CD4-positive, alpha-beta T cell treated with Interferon gamma for 1 hour (primary cell): ENCODE data around the gene FCHSD2.
"Not testable (repeated sequence)": the region's sequence is repeated elsewhere in the genome, so short reads cannot be mapped to it uniquely, and the experiment has no call there.

Experiments
- DNase-seq: peaks from one replicate; pipeline ENCODE4 v3.0.0-alpha.2; 2020

The FCHSD2 gene

DNA sequence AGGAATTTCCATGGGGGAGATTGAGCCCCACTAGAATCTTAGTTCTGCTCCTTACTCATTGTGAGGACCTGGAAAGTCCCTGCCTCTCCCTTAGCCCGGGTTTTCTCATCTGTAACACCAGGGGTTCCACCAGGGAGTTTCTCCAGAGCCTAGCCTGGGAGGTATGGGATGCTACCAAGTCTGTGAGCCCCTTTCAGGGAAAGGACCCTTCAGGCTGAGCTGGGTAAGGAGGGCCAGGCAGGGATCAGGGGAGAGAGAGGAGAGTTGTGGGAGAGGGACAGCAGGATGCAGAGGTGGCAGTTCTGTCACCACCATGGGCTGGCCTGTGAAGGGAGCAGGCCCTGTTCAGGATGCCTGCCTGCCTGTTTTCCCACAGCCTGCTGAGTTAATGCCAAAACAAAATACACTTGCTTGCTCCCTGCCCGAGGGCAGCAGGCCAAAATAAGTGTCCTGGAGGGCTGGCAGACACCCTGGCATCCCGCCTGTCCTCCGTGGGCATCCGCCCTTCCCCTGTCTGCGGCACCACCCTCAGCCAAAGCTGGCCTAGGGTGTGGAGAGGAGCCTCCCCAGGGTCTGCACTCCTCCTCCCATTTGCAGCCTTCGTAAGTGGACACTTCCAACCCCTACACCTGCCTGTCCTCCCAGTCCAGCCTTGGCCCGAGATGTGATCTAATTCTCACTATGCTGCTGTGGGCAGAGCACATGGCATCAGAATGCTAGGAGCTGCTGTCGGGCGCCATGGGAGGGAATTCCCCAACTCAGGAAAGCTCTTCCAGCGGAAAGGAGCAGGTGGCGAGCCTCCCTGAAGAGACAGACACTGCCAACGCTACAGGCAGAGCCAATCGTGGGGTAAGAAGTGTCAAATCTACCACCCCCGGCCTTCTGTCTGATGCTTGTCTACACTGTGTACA, 5.9 kb upstream of the FCHSD2 start:
- DNase-seq: no peak

DNA sequence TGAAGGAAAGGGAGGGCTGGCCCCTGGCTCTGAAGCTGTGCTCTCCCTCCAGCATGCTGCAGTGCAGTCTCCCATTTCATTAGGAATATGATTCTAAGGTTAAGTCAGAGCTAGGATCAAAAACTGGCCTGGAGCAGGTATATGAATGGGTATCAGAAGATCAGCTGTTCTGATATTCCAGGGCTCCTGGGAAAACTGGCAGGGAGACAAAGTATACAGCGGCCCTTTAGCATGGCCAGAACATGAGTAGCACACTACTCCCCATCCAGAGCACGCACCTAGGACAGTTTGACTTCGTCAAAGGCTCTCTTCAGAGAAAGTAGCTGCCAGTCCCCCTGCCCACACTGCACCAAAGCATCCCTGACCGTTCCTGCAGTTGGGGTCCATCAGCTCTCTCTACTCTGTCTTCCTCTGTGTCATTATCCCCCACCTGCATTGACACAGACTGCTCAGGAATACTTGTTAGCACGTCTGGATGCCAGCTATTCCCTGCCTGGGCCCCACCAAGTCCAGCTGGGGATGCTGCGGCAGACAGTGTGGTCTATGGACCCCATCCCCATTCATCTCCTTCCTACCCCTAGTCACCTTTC, 4.0 kb upstream of the FCHSD2 start:
- no peak for DNase-seq

DNA sequence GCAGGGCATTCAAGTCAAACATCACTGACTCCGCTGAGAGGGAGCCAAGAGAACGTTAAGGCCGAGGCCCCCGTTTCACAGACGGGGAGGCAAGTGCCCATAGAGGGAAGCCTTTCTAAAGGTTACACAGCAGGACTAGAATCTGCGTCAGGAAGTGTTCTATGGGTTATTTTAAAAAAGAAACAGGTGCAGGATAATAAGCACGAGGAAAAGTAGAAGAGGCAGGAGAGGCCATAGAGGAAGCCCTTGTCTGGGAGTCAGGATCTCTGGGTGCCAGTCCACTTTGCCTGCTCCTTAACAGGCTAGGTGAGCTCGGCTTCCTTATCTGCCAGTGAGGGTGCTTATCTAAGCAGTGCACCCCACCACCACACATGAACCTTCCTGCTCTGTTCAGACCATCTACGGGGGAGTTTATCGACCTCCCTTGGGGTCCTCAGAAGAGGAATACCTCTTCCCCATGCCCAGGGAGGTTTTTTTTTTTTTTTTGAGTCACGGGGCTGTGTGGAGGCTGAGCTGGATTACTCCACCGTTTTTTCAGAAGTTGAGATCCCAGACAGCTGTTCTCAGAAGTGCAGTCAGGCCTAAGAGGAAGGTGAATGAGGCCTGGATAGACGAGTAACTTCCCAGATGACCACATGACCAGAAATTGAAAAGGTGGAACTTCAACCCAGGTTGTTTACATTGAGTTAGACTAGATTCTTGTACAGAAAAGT, 1.2 kb upstream of the FCHSD2 start:
- no peak for DNase-seq

DNA sequence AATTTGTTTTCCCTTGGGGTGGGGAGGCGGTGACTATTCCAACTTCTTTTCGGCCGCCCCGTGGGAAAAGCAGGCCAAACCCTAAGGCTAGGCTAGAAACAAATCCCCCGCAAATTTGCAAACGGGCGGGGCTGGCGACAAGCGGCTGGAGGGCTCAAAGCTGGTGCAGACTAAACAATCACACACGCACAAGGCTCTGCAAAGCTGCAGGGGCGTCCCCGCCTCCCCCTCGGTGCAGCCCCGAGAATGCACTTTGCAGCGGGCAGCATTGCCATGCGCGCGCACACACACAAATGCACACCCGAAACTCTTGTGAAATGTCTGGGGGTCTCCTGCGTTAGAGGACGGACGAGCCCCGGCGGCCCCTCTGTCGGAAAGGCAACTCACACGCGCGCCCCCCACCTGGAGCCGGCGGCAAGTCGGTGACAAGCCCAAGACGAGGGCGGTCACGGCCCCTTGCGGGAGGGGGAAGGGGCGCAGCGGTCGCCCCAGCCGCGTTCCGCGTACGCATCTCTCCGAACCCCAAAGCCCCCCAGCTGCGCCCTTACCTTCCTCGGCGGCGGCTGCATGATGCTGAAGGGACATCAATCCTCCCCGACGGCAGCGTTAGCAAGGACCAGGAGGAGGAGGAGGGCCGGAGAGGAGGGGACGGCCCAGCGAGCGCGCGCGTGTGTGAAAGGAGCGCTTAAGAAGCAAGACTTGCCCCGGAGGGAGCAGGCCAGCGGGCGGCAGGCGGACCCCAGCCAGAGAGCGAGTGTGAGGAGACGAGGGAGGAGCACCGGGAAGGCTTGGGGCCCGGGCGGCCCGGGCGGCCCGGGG, 600 bp downstream of the FCHSD2 start:
- peak; percentile 61 for DNase-seq

DNA sequence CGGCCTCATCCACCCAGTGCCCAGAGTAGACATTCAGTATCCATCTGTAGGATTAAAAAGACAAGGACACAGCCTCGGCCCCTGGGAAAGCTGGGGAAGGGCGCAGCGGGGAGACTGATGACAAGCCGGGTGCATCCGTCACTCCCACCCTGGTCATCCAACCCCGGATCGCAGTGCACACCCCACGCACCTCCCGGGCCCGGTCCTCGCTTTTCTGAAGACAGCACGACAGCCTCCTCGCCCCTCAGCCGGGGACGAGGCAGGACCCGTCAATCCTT, 1.1 kb downstream of the FCHSD2 start:
- no peak for DNase-seq

DNA sequence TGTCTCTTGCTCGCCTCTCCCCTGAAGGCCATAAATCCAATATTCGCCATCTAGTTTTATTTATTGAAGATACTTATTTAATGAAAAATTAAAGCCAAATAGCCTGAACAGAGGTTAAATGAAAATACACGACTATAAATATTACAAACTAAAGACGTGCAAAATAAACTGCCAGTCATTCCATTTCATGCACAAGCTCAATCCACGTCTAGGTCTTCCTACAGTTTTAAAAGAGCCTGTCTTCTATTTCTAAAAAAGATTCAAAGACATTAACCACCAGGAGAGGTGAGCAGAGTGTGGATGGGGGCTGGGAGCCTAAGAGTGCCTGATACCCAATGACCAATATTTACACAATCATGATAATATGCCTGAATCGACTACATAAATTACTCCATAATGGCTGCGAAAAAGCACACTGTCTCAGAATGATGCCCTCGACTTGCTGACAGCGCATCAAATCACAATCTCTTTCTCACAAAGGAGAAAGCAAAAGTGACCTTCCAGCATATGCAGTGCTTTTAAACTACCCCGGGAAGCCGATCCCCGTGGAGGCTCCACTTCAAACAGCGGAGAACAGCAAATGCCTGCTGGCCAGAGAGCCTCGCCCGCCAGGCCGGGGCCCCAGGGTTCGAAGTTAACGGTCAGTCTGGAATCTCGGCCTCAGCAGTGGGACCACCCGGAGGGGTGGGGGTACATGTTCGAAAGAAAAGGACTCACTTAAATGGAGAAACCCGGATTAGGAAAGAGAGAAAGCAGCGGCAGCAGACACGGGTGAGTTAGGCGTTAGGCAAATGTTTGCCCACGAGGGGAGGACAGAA, 1.7 kb downstream of the FCHSD2 start:
- no peak for DNase-seq

DNA sequence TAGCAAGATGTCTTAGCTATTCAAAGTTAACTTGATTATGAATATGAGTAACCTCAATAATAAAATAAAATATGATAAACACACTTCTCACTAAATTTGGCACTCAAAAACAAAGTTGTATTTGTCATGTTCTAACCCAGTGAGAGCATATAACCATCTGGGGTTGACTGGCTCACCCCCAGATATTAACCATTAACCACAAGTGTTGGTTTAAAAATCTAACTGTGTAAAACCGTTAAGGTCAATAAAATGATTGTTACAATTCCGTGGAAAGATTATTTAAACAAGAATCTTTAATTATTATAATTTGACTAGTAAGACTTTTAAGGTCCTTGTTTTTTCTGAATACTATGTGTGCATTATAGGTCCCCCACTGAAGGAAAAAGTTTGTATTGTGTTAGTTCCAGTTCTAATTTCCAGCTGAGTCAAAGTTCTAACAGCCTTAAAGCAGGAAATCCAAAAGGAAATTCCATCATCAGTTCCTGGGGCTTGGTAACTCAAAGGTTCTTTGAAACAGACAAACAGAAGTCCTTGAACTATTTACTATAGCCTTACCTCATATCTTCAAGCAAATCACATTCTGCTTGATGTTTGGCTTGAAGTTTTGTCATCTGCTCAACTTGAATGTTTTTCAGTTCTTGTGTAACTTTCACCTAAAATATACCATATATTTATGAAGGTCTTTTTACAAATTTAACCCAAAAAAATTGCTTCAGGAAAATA, 2.5 kb downstream of the FCHSD2 start:
- DNase-seq: no peak

DNA sequence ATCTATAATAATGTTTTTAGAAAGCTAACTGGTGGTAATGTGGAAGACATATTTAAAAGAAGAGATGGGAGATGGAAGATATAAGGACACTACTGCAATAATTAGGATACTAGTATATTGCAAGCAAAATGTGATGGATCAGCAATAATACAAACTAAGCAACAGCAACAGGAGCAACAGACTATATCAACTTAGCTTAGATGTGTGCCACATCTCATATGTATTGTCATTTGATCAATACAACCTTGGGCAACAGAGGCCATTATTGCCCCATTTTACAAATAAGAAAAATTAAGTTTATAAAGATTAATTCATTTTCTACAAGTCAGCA, 4.2 kb downstream of the FCHSD2 start:
- DNase-seq: no peak

DNA sequence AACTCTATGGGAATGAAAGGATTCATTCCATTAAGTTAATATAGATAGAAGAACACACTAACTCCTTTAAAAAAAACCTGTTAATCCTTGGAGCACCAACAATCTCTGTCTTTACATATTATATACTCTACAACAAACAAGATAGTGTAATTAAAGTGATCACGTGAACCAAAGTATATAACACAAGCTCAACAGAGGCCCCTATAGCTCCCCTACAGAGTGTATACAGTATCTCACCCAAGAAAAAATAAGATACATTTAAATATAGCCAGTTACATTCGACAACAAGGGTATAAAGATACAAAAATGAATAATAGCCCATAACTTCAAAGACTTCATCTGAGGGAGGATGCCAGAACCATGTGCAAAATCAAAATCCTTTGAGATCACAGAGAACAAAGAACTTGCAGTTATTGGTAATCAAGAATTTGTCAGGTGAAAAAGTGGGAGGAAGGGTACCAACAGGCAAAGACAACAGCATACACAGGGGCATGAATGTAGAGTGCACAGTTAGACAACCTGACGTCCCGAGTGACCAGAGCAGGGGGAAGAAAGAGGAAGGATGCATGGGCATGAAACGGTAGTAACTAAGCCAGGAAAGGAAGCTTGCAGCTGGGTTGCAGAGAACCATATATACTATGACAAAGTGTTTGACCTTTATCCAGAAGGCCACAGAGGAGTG, 4.7 kb downstream of the FCHSD2 start:
- DNase-seq: no peak

DNA sequence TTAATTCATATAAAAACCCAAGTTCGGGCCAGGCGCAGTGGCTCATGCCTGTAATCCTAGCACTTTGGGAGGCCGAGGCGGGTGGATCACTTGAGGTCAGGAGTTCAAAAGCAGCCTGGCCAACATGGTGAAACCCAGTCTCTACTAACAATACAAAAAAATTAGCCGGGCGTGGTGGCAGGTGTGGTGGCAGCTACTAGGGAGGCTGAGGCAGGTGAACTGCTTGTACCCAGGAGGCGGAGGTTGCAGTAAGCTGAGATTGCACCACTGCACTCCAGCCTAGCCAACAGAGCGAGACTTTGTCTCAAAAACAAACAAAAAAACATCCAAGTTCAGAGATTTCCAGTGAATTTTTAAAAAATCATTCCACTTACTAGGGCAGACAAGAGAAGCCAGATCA, 5.4 kb downstream of the FCHSD2 start:
- not testable (repeated sequence) for DNase-seq

DNA sequence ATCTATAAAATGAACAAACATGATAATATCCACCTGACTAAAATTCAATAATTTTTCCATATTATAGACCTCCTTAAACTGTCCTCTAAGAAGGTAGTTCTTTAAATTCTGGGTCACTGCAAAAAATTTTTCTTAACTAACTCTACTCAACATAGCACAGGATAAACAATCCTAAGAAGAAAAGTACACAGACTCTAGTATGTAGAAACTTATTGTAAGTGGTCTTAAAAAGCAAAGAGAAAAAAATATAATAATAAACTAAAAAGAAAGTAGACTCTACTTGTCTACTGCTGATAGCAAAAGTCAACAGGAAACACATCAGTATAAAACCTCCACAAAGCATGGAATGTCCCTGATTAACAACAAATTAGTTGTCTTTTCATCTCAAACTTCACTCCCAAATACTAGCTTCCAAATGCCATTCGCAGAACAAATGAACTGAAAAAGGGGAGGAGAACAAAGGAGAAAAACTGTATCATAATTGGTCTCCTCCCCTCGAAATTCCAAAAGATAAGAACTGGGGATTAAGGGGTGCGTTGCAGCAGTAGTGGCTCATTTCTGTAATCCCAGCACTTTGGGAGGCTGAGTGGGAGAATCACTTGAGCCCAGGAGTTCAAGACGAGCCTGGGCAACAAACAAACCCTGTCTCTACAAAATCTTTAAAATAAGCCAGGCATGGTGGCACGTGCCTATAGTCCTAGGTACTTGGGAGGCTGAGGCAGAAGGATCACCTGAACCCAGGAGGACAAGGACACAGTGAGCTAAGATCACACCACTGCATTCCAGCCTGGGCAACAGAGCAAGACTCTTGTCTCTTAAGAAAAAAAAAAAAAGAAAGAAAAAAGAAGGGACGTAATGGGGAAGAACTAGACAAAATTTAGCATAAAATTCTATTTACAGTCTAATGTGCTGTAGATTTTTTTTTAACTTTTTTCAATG, 6.5 kb downstream of the FCHSD2 start:
- DNase-seq: no peak

DNA sequence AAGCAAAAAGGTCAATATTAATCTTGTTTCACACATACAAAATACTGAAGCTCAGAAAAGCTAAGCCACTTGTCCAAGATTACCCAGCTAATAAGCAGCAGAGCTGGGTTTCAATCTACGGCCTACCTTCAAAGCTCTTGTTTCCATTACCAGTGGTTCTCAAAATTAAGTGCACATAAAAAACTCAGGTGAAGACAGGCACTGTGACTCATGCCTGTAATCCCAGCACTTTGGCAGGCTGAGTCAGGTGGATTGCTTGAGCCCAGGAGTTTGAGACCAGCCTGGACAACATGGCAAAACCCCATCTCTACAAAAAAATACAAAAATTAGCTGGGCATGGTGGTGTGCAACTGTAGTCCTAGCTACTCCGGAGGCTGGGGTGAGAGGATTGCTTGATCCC, 9.8 kb downstream of the FCHSD2 start:
- not testable (repeated sequence) for DNase-seq

DNA sequence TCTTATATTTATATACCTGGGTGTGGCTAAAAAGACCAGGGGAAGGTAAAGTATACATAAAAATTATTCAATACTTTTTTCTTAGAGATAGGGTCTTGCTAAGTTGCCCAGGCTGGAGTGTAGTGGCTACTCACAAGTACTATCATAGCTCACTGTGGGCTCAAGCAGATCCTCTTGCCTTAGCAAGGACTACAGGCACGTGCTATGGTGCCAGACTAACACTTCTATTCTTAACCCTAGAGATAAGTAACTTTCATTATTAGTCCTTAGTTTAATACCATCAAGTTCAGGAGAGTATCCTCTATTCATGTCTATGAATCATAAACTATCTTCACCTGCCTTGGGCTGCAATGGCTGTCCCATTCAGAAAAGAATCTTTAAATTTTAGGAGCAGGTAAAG, 11.9 kb downstream of the FCHSD2 start:
- no peak for DNase-seq

DNA sequence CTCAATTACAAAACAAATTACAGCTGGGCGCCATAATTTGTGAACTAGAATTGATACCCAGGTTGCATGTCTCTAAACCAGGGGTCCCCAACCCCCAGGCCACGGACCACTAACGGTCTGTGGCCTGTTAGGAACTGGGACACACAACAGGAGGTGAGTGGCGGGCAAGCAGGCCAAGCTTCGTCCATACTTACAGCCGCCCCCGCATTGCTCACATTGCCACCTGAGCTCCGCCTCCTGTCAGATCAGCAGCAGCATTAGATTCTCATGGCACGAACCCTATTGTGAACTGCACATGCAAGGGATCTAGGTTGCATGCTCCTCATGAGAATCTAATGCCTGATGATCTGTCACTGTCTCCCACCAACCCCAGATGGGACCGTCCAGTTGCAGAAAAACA, 12.9 kb downstream of the FCHSD2 start:
- DNase-seq: no peak

DNA sequence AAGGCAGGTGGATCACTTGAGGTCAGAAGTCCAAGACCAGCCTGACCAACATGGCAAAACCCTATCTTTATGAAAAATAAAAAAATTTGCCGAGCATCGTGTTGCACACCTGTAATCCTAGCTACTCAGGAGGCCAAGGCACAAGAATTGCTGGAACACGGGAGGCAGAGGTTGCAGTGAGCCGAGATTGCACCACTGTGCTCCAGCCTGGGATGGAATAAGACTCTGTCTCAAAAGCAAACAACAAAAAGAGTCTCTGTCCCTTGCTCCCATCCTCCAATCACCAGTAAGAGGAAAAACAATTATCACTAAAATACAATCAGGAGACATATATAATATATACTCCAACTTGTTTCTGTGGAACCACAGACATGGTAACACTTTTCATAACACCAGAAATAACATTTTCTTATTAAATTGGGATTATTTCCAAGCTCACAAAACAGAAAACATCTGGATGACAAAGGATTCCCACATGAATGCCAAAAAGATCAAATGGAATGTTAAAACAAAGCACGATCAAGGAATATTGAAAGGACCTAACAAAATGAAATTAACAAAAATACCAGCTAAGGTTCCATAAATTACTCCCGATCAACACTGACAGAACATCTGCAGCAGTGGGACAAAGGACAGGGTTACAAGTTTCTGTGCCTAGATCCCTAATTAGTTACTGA, 15.2 kb downstream of the FCHSD2 start:
- DNase-seq: no peak

DNA sequence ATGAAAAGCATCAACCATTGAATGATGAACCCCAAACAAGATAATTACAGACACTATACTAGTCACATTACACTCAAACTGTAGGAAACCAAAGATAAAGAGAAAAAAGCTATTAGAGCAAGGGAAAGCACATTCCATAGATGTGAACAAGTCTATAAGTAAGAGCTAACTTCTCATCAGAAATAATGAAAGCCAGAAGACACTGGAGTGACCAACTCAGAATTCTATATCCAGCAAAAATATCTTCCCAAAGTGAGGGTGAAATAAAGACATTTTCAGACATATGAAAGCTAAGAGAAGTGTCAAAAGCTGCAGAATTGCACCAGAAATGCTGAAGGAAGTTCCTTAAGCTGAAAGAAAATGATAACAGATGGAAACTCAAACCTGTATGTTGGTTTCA, 17.3 kb downstream of the FCHSD2 start:
- no peak for DNase-seq

DNA sequence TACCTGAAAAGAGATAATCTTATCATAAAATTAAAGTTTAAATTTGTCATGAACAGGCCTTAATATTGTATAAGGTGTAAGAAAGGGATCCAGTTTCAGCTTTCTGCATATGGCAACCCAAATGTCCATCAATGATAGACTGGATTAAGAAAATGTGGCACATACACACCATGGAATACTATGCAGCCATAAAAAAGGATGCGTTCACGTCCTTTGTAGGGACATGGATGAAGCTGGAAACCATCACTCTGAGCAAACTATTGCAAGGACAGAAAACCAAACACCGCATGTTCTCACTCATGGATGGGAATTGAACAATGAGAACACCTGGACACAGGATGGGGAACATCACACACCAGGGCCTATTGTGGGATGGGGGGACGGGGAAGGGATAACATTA, 18.2 kb downstream of the FCHSD2 start:
- not testable (repeated sequence) for DNase-seq

DNA sequence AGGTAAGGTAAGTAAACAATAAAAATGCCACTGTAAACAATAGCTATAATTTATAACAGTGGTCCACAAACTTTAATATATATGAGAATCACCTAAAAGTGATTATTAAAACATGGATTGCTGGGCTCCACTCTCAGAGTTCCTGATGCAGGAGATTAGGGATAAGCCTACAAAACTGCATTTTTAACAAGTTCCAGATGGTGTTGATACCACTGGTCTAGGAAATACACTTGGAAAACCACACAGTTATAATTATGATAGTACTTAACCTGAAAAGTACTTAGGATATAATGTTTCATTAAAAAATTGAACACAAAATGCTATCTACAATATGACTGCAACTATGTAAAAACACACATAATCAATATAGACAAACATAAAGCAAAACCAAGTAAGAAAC, 20.4 kb downstream of the FCHSD2 start:
- DNase-seq: no peak

DNA sequence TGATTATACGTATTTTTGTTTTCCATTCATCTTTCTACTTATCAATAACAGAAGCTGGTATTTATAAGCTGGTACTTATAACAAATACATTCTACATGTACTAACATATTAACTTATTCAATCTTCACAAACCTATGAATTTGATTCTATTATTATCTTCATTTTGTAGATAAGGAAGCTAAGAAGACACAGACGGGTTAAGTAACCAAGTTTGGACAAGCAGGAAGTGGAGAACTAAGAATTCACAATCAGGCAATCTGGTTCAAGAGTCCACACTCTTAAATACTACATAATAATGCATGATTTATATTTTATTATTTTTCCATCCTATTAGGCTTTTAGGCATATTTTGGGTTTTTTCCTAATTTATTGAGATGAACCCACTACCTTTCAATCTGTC, 25.0 kb downstream of the FCHSD2 start:
- DNase-seq: no peak

DNA sequence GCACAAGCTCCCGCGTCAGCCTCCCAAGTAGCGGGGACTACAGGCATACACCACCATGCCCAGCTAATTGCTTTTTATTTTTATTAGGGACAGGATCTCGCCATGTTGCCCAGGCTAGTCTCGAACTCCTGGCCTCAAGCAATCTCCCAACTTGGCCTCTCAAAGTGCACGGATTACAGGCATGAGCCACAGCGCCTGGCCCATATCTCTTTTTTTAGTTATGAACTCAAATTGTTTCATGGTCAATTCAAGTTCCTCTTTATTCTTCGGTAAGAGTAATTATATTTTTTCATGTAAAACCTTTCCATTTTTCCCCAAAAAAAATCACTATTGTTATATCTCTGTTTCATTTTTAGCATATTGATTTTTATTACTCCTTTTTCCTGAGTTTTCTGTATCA, 25.5 kb downstream of the FCHSD2 start:
- DNase-seq: no peak
